CD4-positive, alpha-beta T cell treated with Interleukin-10 for 1 hour (primary cell): ENCODE data around the gene RPS4Y1.
"Not testable (repeated sequence)": the region's sequence is repeated elsewhere in the genome, so short reads cannot be mapped to it uniquely, and the experiment has no call there.

Experiments
- DNase-seq: peaks from one replicate; pipeline ENCODE4 v3.0.0-alpha.2; 2020

Gene RPS4Y1

DNA sequence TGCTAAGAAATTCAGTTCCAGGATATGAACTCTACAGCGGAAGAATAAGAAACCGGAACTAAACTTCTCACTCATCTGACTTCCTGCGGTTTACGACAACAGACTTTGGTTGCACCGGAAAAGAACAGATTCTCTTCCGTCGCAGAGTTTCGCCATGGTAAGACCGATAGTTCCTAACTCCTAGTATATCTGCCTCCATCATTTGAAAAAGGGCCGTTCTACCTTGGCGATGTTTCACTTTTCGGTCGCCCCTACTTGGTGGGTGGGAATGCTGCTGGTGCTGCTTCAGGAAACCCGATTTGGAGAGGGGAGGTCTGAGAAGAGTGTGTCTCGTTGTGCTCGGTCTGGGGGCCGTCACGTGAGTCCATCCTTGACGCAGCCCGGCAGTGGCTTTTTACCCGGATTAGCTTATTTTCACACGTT, at the start of gene RPS4Y1:
RPS4Y1 (plus strand) TSS at position 132 of the 423 bp plus-strand sequence; CDS start at position 155, 23 bp downstream.
- peak; percentile 76 for DNase-seq

DNA sequence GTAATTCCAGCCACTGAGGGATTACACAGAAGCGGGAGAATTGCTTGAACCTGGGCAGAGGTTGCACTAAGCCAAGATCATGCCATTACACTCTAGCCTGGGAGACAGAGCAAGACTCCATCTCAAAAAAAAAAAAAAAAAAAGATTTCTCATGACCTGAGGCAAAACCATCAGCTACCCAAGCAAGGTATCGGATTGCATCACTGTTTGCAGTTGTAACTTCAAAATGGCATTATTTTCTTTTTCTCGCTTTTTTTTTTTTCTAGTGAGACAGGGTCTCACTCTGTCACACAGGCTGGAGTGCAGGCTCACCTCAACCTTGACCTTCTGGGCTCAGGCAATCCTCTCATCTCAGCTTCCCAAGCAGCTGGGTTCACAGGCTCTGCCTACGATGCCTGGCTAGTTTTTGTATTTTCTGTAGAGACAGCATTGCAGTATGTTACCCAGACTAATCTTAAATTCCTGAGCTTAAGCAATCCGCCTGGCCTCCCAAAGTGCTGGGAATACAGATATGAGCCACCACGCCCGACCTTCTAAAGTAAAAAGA, 44.4 kb upstream of the RPS4Y1 start:
- no peak for DNase-seq

DNA sequence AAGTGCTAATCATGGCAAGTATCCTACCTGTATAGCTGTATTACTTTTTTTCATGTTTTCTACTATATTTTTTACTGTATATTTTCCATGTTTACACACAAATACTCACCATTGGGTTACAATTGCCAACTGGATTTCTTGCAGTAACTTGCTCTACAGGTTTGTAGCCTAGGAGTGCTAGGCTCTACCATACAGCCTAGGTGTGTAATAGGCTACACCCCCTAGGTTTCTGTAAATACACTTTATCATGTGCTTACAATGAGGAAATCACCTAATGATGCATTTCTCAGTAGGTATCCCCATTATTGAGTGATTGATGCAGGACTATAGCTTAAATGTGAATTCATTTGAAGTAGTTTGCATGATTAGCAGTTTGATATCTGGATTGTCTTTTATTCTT, 43.4 kb upstream of the RPS4Y1 start:
- DNase-seq: no peak

DNA sequence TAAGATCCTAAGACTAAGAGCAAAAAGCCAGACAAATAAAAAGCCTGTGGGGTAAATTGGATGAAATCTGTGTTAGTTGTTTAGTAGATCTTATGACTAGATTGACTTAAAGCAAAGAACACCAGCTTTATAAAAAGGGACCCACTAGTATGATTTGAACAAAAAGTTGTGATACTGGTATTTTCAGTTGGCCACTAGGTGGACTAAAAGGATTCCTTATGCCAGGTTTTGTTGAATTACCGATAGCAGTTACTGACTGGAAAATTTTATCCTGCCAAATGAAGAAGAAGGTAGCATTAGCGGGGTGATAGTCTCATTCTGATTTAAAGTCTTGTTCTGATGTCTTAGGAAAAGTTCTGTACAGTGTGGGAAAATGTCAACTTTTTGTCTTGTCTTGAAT, 41.2 kb upstream of the RPS4Y1 start:
- DNase-seq: no peak

DNA sequence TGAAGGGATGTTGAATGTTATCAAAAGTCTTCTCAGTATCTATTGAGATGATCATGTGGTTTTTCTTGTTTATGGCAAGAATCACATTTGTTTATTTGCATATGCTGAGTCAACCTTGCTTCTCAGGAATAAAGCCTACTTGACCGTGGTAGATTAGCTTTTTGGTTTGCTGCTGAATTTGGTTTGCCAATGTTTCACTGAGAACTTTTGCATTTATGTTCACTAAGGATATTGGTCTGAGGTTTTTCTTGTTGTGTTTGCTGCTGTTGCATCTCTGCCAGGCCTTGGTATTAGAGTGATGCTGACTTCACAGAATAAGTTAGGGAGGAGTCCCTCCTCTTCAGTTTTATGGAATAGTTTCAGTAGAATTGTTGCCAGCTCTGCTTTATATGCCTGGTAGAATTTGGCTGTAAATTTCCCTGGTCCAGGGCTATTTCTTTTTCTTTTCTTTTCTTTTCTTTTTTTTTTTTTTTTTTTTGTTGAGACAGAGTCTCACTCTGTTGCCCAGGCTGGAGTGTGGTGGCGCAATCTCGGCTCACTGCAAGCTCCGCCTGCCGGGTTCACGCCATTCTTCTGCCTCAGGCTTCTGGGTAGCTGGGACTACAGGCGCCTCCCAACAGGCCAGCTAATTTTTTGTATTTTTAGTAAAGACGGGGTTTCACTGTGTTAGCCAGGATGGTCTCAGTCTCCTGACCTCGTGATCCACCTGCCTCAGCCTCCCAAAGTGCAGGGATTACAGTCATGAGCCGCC, 24.1 kb upstream of the RPS4Y1 start:
- DNase-seq: not testable (repeated sequence)

DNA sequence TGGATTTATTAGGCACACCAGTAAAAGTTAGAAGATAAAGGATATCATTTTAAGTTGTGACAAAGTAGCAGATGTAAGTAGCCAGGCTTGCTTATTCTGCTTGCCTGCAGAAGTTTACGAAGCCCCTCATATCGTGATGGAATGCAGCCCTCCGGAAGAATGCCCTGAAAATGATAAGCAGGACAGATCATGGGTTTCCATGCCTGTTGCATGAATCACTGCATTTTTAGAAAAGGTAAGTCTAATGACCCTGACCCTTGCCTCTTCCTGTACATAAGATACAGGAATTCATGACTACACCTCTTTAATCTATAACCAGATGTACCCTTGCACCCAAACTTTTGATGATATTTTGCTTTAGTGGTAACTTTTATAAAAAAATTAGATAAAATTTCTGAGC, 16.9 kb upstream of the RPS4Y1 start:
- no peak for DNase-seq

DNA sequence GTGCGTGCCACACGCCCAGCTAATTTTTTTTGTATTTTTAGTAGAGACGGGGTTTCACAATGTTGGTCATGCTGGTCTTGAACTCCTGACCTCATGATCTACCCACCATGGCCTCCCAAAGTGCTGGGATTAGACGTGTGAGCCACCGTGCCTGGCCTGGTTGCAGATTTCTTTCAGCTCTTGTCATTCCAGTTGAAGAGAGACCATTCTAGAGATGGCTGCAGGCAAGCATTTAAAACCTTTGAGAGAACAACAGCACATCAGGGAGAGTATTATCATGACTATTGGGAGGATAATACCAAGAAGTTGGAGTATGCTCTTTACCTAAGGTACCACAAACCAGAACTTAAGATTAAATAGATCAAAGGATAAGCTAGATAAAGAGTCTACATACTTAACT, 12.9 kb upstream of the RPS4Y1 start:
- DNase-seq: no peak

DNA sequence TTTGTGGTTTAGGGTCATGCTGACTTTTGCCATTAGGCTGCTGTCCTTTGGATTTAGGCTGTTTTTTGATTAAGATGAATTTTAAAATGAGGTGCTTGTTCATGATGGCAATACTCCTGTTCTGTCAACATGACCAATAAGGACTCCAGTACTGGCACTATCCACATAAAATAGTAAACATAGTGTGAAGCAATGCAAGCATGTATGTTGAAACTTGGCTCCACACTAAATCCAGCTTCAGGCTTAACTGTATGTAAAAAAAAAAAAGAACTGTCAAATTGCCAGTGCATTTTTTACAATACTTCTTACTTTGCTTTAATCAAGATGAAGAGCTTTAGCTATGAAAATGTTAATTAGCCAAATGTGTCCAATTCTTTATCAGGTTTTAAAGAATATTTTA, 6.2 kb upstream of the RPS4Y1 start:
- no peak for DNase-seq

DNA sequence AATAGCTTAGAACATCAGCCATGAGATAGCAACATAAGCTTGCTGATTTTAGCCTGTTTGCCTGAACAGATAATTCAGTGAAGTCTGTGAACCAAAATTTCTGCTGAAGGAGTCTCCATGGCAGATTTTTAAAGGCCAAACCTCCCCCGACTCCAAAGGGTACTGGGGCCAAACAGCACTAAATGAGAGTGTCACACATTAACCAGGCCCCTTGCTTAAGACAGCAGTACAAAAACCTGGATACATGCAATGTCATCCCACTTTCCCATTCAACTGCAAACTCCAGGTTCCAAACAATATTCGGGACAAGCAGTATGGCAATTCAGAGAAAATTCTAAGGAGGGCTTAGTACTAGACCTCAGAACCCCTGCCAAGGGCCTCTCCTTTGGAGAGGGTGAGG, 4.3 kb upstream of the RPS4Y1 start:
- no peak for DNase-seq

DNA sequence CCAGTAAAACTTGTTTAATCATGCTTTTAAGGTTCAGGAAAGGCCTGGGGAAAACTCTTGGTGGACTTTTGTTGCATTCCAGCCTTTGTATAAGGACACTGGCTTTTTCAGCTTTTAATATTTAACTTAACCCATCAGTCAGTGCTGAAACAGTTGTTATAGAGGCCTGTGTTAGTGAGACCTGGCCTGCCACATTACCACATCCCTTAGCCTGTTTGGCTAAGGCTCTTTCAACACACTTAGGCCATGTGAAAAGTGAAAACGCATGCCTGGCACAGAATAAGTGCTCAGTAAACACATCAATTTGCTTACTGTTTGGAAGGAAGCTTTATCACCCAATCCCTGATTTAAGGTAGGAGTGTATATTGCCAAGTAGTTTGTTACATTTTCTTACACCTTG, 3.5 kb upstream of the RPS4Y1 start:
- DNase-seq: no peak

DNA sequence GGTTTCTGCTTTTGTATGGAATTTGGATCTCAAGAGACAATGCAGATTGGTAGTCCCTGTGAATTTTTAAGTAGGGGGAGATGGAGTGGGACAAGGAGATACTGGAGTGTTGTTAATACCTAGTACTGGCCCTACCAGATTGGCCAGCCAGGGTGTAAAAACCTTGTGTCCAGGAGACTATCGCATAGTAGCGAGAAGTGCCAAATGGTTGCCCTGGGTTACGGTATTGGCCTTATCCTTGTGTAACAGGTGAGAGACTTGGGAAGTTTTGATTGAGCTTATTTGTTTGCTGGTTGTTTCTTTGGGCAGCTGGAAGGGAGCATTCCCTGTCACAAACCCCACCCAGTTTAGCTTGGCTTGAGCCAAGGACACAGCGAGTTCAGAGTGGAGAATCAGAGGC, 5.4 kb downstream of the RPS4Y1 start:
- DNase-seq: no peak

DNA sequence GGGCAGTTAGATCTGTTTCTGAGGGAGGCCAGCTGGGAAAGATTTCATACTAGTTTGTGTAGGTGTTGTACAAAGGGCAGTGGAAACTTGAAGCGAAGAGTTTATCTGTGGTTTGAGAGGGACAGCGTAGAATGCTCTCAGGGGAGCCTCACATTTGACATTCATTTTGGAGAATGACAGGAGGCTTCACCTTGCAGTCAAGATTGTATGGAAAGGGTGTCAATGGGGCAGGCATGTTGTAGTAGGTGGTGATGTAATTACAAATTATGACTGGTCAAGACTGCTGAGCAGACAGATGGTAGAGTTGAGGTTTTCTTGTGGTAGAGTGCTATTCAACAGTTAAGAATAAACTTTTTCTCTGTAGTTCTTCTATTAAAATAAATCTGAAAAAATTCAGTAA, 7.0 kb downstream of the RPS4Y1 start:
- DNase-seq: no peak

DNA sequence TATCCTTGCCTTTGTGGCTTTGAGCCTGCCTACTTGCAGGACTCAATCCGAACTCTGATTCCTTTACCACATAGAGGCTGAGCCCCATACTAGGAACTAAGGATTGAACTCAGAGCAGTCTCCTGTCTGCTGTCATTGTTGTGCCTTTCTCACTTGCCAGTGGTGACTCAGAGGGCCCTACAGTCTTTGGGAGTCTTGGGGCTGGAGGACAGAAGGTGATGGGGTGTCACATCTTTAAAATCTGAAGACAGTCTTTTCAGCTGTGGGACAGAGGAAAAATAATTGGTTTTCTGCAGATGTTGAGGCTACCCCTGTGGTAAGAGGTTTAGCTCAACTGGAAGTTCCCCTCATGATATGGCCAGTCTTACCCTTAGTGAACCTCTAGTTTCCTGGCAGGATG, 8.0 kb downstream of the RPS4Y1 start:
- no peak for DNase-seq

DNA sequence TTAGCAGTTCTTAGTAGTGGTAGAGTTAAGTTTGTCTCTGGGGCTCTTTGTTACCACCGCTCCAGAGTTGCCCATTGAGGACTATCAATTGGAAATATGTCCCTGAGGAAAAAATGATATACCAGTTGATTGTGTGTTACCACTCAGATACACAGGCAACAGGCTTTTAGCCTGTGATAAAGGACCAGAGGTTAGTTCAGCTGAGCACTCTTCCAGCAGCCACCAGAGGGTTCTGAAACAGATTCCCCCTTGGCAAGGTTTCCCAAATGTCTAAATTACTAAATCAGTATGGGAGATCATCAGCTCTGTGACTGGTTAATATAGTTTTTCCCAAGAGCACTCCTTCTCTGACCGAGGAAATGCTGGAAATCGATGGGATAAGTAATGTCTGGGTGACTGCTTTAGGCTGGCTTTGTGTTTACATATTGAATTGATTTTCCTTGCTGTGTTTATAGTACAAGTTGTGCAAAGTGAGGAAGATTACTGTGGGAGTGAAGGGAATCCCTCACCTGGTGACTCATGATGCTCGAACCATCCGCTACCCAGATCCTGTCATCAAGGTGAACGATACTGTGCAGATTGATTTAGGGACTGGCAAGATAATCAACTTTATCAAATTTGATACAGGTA, 12.9 kb downstream of the RPS4Y1 start:
- no peak for DNase-seq

DNA sequence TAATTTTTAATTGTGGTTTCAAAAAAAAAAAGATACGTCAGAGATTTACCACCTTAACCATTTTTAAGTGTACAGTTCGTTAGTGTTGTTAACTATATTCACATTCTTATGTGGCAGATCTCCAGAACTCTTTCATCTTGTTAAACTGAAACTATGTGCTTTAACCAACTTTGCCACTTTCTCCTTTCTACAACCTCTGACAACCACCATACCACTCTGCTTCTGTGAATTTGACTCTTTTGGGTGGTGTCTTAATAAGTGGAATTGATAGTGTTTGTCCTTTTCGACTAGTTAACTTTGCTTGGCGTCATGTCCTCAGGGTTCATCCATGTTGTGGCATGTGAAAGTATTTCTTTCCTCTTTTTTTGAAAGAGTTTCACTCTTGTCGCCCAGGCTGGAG, 15.7 kb downstream of the RPS4Y1 start:
- DNase-seq: no peak

DNA sequence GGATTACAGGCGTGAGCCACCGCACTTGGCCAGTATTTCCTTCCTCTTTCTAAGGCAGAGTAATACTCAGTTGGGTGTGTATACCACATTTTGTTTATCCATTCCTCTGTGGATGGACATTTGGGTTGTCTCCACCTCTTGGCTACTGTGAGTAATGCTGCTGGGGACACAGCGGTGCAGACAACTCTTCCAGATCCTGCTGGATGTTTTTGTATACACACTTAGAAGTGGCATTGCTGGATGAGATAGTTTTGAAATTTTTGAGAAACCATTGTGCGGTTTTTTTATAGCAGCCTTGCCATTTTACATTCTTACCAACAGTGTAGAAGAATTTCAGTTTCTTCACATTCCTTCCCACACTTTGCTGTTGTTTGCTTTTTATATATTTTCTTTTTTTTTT, 16.3 kb downstream of the RPS4Y1 start:
- DNase-seq: no peak

DNA sequence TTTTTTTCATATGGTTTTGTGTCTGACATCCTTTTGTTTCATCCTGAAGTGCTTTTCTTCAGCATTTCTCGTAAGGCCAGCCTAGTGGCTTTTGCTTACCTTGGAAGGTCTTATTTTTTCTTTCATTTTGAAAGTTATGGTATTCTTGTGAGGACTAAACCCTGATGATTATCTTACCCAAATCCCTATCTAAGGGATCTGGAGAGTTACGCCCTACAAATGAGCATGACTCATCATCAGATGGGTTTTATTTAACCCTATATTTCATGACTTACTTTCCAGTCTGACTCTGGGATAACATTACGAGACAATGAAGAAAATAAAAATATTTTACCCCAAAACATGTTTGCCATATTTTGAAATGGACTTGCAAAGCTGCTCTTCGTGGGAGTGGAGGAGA, 18.4 kb downstream of the RPS4Y1 start:
- DNase-seq: no peak

DNA sequence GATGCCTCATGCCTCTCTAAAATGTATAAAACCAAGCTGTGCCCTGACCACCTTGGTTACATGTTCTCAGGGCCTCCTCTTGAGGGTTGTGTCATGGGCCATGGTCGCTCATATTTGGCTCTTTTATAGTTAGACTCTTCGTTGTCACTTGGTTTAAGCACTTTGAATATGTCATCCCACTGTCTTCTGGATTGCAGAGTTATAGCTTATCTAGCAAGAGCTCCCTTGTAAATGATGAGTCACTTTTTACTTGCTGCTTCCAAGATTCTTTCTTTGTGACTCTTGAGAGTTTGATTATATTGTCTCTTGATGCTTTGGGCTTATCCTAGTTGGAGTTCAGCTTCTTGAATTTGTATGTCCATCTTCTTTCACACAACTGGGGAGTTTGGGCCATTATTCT, 19.1 kb downstream of the RPS4Y1 start:
- DNase-seq: no peak

DNA sequence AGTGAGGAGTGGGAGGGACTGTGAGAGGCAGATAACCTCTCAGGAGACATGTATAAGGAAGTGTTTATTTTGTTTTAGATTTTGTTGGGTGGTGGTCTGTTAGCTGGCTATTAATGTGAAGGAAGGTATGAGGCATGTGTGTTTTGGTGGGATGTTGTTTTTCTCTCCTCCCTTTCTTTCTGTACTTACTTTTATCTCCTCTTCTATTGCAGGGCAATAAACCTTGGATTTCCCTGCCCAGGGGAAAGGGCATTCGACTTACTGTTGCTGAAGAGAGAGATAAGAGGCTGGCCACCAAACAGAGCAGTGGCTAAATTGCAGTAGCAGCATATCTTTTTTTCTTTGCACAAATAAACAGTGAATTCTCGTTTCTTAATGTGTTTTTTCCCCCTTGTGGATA, 25.2 kb downstream of the RPS4Y1 start:
- no peak for DNase-seq

DNA sequence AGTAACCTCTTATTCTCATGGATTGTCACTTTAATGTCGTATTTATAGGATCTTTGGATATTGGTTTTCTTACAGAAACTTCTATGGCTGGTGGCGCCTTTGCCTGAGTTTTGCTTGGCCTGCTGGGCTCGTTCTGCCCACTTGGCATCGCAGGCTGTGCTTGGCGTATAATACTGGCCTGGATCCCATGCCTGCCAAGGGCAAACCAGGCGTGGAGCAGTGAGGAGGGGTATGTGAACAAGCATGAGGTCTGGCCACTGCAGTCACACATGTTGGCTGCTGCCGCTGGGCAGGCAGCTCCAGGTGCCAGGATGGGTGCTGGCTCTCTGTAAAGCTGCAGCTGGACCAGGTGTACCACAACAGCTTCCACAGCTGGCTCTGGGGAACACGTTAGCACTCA, 26.1 kb downstream of the RPS4Y1 start:
- no peak for DNase-seq

DNA sequence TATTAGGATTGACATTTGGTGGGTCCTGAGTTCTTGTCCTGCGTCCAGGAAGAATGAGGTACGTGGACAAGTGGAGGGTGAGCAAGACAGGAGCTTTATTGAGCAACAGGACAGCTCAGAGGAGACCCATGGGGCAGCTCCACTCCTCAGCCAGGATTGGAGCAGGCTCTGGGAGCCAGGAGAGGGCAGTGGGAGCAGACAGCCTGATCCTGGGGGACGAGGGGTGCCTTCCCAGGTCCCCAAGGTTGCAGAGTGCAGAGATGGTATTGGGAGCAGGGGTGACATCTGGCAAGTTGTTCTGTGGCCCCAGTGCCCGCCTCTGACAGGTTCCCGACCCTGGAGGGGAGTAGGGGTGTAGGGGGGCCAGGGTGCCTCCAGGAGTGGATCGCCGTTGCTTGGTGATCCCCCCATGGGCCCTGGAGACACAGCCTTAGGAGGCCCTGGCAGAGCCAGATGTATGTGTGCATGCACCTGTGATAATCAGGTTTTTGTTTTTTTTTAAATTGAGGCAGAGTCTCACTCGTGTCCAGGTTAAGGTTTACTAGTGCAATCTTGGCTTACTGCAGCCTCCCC, 26.7 kb downstream of the RPS4Y1 start:
- no peak for DNase-seq

DNA sequence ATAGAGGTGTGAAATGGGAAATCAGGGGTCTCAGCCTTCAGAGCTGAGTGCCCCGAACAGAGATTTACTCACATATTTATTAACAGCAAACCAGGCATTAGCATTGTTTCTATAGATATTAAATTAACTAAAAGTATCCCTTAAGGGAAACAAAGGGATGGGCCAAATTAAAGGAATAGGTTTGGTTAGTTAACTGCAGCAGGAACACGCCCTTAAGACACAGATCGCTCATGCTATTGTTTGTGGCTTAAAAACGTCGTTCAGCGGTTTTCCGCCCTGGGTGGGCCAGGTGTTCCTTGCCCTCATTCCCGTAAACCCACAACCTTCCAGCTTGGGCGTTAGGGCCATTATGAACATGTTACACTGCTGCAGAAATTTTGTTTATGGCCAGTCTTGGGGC, 30.8 kb downstream of the RPS4Y1 start:
- DNase-seq: not testable (repeated sequence)

DNA sequence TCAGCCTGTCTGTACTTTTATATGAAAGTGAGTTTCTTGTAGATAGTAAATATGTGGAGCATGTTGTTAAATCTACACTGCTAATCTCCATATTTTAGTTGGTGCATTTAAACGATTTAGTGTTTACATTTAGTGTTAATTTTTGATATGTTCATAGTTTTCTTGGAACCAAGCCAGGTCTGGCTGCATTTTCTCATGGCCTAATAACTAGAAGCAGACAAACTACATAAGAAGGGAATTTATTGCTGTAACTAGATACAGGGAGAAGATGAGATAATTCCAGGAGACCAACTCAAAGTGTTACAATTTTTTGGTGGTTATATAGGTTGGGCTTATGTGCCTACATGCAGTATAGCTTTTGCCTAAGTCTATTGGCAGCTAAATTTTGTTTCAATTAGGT, 32.8 kb downstream of the RPS4Y1 start:
- no peak for DNase-seq

DNA sequence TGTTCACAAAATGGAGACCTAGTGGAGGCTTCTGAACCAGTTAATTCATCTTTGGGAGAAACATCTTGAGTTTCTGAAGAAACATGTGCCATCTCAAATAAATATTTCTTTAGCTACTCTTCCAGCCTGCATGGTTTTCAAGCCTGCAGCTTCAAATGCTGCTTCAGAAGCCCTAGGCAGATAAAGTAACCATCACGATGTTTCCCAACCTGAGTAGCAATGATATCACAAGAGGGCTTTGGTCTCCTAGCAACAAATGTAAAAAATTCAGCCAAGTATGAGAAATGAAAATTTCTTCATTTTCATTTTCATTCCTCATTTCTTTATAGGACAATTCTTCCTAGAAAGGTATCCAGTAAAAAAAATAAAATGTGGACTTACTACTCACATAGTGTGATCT, 42.2 kb downstream of the RPS4Y1 start:
- no peak for DNase-seq
